Effector memory CD4-positive, alpha-beta T cell (primary cell): ENCODE measurements around the gene TMEFF2.

Source experiments
- DNase-seq, 3 donors: peaks; one replicate each; pipeline ENCODE4 v3.0.0-alpha.2; 2020
- H3K27ac ChIP-seq: 2 replicates; pipeline ENCODE4 v1.7.0; 2013; ENCODE audit warnings: mild to moderate bottlenecking, low read length, moderate library complexity; ENCODE audit not compliant: insufficient read depth, poor library complexity, severe bottlenecking
- H3K27me3 ChIP-seq: replicated peaks from 2 replicates; pipeline ENCODE4 v1.7.0; 2013; ENCODE audit warnings: mild to moderate bottlenecking, low read length; ENCODE audit not compliant: insufficient read depth, control insufficient read depth, poor library complexity, severe bottlenecking
- H3K36me3 ChIP-seq: 2 replicates; pipeline ENCODE4 v1.7.0; 2013; ENCODE audit warnings: mild to moderate bottlenecking, low read length, moderate library complexity; ENCODE audit not compliant: control insufficient read depth, insufficient read depth
- H3K4me1 ChIP-seq: 2 replicates; pipeline ENCODE4 v1.7.0; 2013; ENCODE audit warnings: low read length, mild to moderate bottlenecking; ENCODE audit not compliant: control insufficient read depth, insufficient read depth, poor library complexity, severe bottlenecking
- H3K4me3 ChIP-seq: 2 replicates; pipeline ENCODE4 v1.7.0; 2013; ENCODE audit warnings: low read length, low read depth, mild to moderate bottlenecking; ENCODE audit not compliant: insufficient read depth, poor library complexity, severe bottlenecking
- H3K9me3 ChIP-seq: 2 replicates; pipeline ENCODE4 v1.7.0; 2013; ENCODE audit warnings: mild to moderate bottlenecking, low read length, moderate library complexity; ENCODE audit not compliant: control insufficient read depth
- total RNA-seq, 3 donors: gene quantifications; one replicate each; lab custom pipeline; 2026; lab: John Stamatoyannopoulos, UW

The TMEFF2 gene
- total RNA-seq = 0 reads per million in 3 donors

DNA sequence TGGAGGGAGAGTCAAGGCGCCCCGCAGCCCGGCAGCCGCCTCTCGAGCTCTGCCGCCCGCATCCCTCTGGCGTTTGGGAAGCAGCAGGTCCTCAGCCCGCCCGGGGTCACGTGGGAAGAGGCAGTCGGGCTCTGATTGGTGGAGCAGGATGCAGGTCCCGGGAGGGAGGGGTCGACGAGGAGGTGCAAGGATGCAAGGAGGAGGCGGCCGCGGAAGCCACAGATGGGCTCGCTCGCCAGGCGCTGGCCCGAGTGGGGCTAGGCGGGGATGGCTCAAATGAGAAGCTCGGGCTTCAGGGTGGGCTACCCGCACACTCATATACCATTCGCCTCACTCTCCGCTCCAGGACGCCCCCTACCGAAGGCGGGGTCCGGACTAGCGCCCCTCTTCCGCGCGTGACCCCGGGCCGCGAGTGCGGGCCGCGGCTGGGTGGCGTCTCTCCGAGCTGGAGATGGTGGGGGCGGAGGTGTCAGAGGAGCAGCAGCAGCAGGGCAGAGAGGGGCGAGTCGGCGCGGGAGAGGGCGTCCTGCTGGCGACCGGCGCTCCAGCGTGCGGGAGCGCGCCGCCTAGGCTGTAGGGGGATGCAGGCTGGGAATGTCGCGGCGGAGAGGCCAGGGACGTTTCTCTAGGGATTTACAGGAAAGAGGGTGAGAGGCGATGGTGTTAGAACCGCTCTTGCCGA is at the start of gene TMEFF2:
TSS of gene TMEFF2 (minus strand) at position 68 of the 682 bp plus-strand sequence. CDS start 409 bp downstream, outside the sequence.
- Histone ChIP-seq H3K27ac (no peak within 1 kb of the TSS), H3K4me1 (peaks cover 22% of the 10 kb centered on the region), H3K9me3 (no peaks in the 10 kb centered on the region), H3K27me3 (peaks cover 52% of the 10 kb centered on the region), H3K36me3 (no peaks in the 10 kb centered on the region), H3K4me3 (peak within 1 kb of the TSS; percentile 52)
- DNase-seq = peak in 1 of 3 donors; percentile 1

DNA sequence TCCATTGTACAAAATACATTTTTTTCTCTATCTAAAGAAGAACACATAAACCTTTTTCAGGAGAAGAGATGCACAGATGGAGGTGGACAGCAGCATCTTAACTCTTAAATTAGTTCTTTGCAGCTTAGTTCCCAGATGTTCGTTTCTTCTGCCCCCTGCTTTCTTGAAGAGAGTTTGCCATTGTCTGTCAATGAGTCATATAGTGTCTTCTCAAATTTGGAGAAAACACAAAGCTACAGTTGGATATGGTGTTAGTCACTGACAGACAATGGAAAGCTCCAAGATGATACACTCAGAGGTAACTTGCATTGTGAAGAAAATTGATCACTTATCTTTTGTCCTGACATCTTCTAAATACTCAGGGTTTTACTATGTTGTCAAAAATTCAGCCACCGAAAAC is 48.8 kb upstream of the TMEFF2 start:
- Histone ChIP-seq H3K27ac (no peak overlapping the region), H3K27me3 (no peaks in the 10 kb centered on the region), H3K4me1 (no peaks in the 10 kb centered on the region), H3K4me3 (no peak overlapping the region), H3K36me3 (no peaks in the 10 kb centered on the region), H3K9me3 (no peaks in the 10 kb centered on the region)
- no peak for DNase-seq

GRCh38 chr2:192236136-192236535 is 41.4 kb upstream of the TMEFF2 start:
- no peak for DNase-seq
- Histone ChIP-seq H3K27me3 (no peaks in the 10 kb centered on the region), H3K36me3 (no peaks in the 10 kb centered on the region), H3K27ac (no peak overlapping the region), H3K4me3 (no peak overlapping the region), H3K9me3 (no peaks in the 10 kb centered on the region), H3K4me1 (no peaks in the 10 kb centered on the region)

- Histone ChIP-seq H3K4me1 (no peaks in the 10 kb centered on the region), H3K9me3 (no peaks in the 10 kb centered on the region), H3K27ac (no peak overlapping the region), H3K27me3 (no peaks in the 10 kb centered on the region), H3K4me3 (no peak overlapping the region), H3K36me3 (no peaks in the 10 kb centered on the region)
- no peak for DNase-seq
Observed at GRCh38 chr2:192230889-192231453, 36.2 kb upstream of the TMEFF2 start.

- DNase-seq = no peak
- Histone ChIP-seq H3K27ac (no peak overlapping the region), H3K4me1 (no peaks in the 10 kb centered on the region), H3K4me3 (no peak overlapping the region), H3K9me3 (no peaks in the 10 kb centered on the region), H3K27me3 (no peaks in the 10 kb centered on the region), H3K36me3 (no peaks in the 10 kb centered on the region)
Observed at GRCh38 chr2:192228685-192229084, 34.0 kb upstream of the TMEFF2 start.

DNA sequence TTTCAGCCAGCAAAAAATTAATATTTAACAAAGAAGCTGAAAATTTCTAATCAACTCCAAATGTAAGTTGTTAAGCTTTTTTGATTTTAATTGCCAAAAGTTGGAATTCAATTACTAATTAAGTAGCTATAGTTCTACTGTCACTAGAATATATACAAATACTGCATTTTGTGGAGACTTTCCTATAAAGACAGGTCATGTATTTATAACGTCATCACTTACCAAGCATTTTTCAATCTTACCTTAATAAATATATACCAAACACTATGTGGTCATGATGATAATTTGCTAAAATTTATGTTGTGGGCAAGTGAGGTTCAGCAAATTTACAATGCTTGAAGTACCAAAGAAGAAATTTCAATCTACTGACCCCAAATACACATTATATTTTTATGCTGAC is 24.2 kb upstream of the TMEFF2 start:
- no peaks in the 10 kb centered on the region for H3K36me3 ChIP-seq
- no peaks in the 10 kb centered on the region for H3K27me3 ChIP-seq
- no peaks in the 10 kb centered on the region for H3K4me1 ChIP-seq
- H3K27ac ChIP-seq = no peak overlapping the region
- no peak for DNase-seq
- no peak overlapping the region for H3K4me3 ChIP-seq
- H3K9me3 ChIP-seq = no peaks in the 10 kb centered on the region

- Histone ChIP-seq H3K9me3 (no peaks in the 10 kb centered on the region), H3K36me3 (no peaks in the 10 kb centered on the region), H3K27me3 (no peaks in the 10 kb centered on the region), H3K4me3 (no peak overlapping the region), H3K27ac (no peak overlapping the region), H3K4me1 (no peaks in the 10 kb centered on the region)
- DNase-seq = no peak
Observed at GRCh38 chr2:192218377-192218776, 23.6 kb upstream of the TMEFF2 start.

- no peak overlapping the region for H3K4me3 ChIP-seq
- DNase-seq = no peak
- H3K36me3 ChIP-seq = no peaks in the 10 kb centered on the region
- H3K27ac ChIP-seq = no peak overlapping the region
- H3K27me3 ChIP-seq = no peaks in the 10 kb centered on the region
- H3K9me3 ChIP-seq = no peaks in the 10 kb centered on the region
- H3K4me1 ChIP-seq = no peaks in the 10 kb centered on the region
Observed at GRCh38 chr2:192216336-192216735, 21.6 kb upstream of the TMEFF2 start.

DNA sequence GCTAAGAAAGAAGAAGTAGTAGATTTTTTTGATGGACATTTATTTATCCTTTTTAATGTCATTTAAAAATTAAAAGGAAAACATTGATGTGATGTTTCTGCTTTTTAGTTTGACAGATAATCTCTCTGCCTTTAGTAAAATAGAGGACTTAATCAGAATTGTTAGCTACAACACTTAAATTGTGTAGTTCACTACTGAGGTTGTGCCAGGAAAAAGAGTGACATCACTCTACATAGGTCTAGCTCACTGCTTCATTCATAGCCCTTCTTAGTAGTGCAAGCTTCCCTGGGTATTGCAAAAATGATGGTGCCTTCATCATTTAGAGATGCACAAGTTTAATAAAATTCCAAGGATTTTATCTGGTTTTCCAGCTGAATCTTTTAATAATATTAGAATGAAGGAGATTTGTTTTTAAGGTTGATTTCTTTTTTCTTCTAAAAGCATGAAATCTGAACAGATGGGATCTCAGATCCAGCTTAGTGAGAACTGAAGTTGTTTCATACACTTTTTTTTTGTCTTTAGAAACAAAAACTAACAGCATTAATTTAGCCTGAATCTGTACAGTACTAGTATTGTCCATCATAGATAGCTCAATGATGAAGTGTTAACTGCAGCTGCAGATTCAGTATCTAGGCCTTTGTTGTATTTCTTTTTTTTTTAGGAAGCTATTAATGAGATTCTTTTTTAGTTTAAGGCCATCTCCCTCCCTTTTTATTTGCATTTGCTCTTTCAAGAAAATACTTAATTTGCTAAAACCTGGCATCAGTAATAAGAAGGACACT is 20.6 kb upstream of the TMEFF2 start:
- Histone ChIP-seq H3K4me3 (no peak overlapping the region), H3K27ac (no peak overlapping the region), H3K36me3 (no peaks in the 10 kb centered on the region), H3K27me3 (no peaks in the 10 kb centered on the region), H3K4me1 (no peaks in the 10 kb centered on the region), H3K9me3 (no peaks in the 10 kb centered on the region)
- DNase-seq = no peak

DNA sequence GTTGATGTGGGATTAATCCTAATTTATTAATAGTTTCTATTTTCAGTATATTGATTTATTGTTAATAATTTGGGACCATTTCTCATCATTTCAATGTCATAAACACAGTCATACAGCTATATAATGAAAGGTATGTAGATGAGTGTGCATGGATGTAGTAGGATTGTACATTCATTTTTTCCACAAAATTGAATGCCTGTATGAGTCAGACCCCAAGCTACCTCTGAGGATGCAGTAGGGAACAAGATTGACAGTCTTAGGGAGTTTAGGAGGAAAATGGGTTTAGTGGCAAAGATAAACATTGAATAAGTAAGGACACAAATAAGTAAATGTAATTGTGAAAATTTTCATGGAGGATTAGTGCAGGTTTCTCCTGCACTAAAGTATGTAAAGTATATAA is 14.1 kb upstream of the TMEFF2 start:
- H3K27ac ChIP-seq = no peak overlapping the region
- no peaks in the 10 kb centered on the region for H3K27me3 ChIP-seq
- no peaks in the 10 kb centered on the region for H3K4me1 ChIP-seq
- H3K36me3 ChIP-seq = no peaks in the 10 kb centered on the region
- H3K9me3 ChIP-seq = no peaks in the 10 kb centered on the region
- no peak overlapping the region for H3K4me3 ChIP-seq
- DNase-seq = no peak
